GM23338 (cell line): Measurements from ENCODE around the gene BMF. TPM values are rescaled to one million over a fixed set of nuclear protein-coding genes. Genes with fewer than 3 reads are reported as not detected.
A peak's percentile ranks its signal among the peaks of the same experiment; 100 is the strongest.

Experiments used
- ATAC-seq: fragments of 200-7000 bp; cut with Tn5 transposase; 3 replicates; pipeline ENCODE4 v1.9.1; 2020
- DNase-seq: peaks from one replicate; pipeline ENCODE4 v3.0.0-alpha.2; 2015; ENCODE audit warnings: low spot score
- H2AFZ ChIP-seq: fragments of 200-600 bp; sonication (generic); 2 replicates; pipeline ENCODE4 v1.8.0; 2016; ENCODE audit warnings: antibody characterized with exemption, mild to moderate bottlenecking, moderate library complexity
- H3F3A ChIP-seq: fragments of 200-600 bp; sonication (generic); replicated peaks from 2 replicates; pipeline ENCODE4 v1.8.0; 2017; ENCODE audit warnings: antibody characterized with exemption, mixed run types, low read depth
- H3K27ac ChIP-seq: fragments of 200-600 bp; sonication (generic); 2 replicates; pipeline ENCODE4 v1.6.1; 2016; ENCODE audit warnings: low read depth
- H3K27me3 ChIP-seq: fragments of 200-600 bp; sonication (generic); 2 replicates; pipeline ENCODE4 v1.8.0; 2016; ENCODE audit warnings: mild to moderate bottlenecking, mixed run types, moderate library complexity; ENCODE audit not compliant: insufficient read depth
- H3K36me3 ChIP-seq: fragments of 200-600 bp; sonication (generic); 2 replicates; pipeline ENCODE4 v1.8.0; 2016; ENCODE audit warnings: mild to moderate bottlenecking; ENCODE audit not compliant: insufficient read depth
- H3K4me1 ChIP-seq: fragments of 200-600 bp; sonication (generic); 2 replicates; pipeline ENCODE4 v1.8.0; 2016; ENCODE audit warnings: mild to moderate bottlenecking, moderate library complexity; ENCODE audit not compliant: insufficient read depth
- H3K4me2 ChIP-seq: fragments of 200-600 bp; sonication (generic); 2 replicates; pipeline ENCODE4 v1.7.1; 2017; ENCODE audit warnings: mixed run types
- H3K4me3 ChIP-seq: fragments of 200-600 bp; sonication (generic); 2 replicates; pipeline ENCODE4 v1.6.1; 2016; ENCODE audit warnings: mixed run types
- H3K79me2 ChIP-seq: fragments of 200-600 bp; sonication (generic); replicated peaks from 2 replicates; pipeline ENCODE4 v1.8.0; 2017; ENCODE audit warnings: mild to moderate bottlenecking; ENCODE audit not compliant: insufficient read depth
- H3K9me2 ChIP-seq: fragments of 200-600 bp; sonication (generic); 2 replicates; pipeline ENCODE4 v1.8.0; 2017; ENCODE audit not compliant: insufficient read depth
- H4K20me1 ChIP-seq: fragments of 200-600 bp; sonication (generic); replicated peaks from 2 replicates; pipeline ENCODE4 v1.8.0; 2017; ENCODE audit warnings: mild to moderate bottlenecking; ENCODE audit not compliant: insufficient read depth
- H3K27ac Mint-ChIP-seq: 2 replicates; pipeline ENCODE4 v1.8.0; 2020; ENCODE audit warnings: inconsistent platforms, mild to moderate bottlenecking, moderate library complexity, mixed read lengths
- H3K27me3 Mint-ChIP-seq: 3 replicates; pipeline ENCODE4 v1.8.0; 2022; ENCODE audit warnings: low read depth, mild to moderate bottlenecking, moderate library complexity, mixed read lengths, inconsistent platforms; ENCODE audit not compliant: insufficient read depth, poor library complexity
- H3K36me3 Mint-ChIP-seq: 3 replicates; pipeline ENCODE4 v1.8.0; 2021; ENCODE audit warnings: low read depth, mild to moderate bottlenecking, inconsistent platforms, moderate library complexity, mixed read lengths
- H3K4me1 Mint-ChIP-seq: 3 replicates; pipeline ENCODE4 v1.8.0; 2020; ENCODE audit warnings: mild to moderate bottlenecking, inconsistent platforms, mixed read lengths
- H3K4me3 Mint-ChIP-seq: 3 replicates; pipeline ENCODE4 v1.8.0; 2021; ENCODE audit warnings: moderate library complexity, mild to moderate bottlenecking, inconsistent platforms, mixed read lengths
- H3K9me3 Mint-ChIP-seq: 3 replicates; pipeline ENCODE4 v1.8.0; 2020; ENCODE audit warnings: moderate library complexity, mild to moderate bottlenecking, inconsistent platforms, mixed read lengths
- CREB1 ChIP-seq: fragments of 250-450 bp; sonication (Bioruptor Pico); IDR thresholded peaks from 2 replicates; pipeline ENCODE4 v1.5.0; 2020; ENCODE audit warnings: low read depth, mild to moderate bottlenecking, moderate library complexity
- NANOG ChIP-seq: IDR thresholded peaks from 2 replicates; pipeline ENCODE4 v1.6.1; 2016; ENCODE audit warnings: antibody characterized with exemption, borderline replicate concordance
- POLR2AphosphoS5 ChIP-seq: IDR thresholded peaks from 2 replicates; pipeline ENCODE4 v1.6.1; 2016; ENCODE audit warnings: antibody characterized with exemption, low read depth
- ZNF114 ChIP-seq: fragments of 250-450 bp; sonication (Bioruptor Pico); IDR thresholded peaks from 2 replicates; pipeline ENCODE4 v1.5.0; 2020; ENCODE audit warnings: mild to moderate bottlenecking, moderate library complexity
- ZNF331 ChIP-seq: fragments of 250-450 bp; sonication (Bioruptor Pico); IDR thresholded peaks from 2 replicates; pipeline ENCODE4 v1.5.0; 2020; ENCODE audit warnings: low read depth, mild to moderate bottlenecking, moderate library complexity
- ZNF462 ChIP-seq: fragments of 250-450 bp; sonication (Bioruptor Pico); IDR thresholded peaks from 2 replicates; pipeline ENCODE4 v1.5.0; 2020; ENCODE audit warnings: mild to moderate bottlenecking, moderate library complexity
- polyA plus RNA-seq: library from polyadenylated mRNA; unstranded; fragments of >200 nt; fragmentation: Nextera tagmentation; extraction: Ambion mirVana; gene quantifications from 2 replicates; pipeline ENCODE4 v1.2.1, GENCODE V29; 2016
- total RNA-seq: library from RNA; depleted of rRNA; stranded (reverse); fragments of >200 nt; shearing (Covaris generic); gene quantifications from 2 replicates; pipeline ENCODE4 v1.2.3, GENCODE V29; 2014
- TF ChIP-seq, protein P1 (sequence below): IDR thresholded peaks from one replicate; pipeline ENCODE4 v1.6.1; 2018; ENCODE audit warnings: antibody characterized with exemption; ENCODE audit not compliant: unreplicated experiment
- TF ChIP-seq, protein P2 (sequence below), 2 experiments: fragments of 200-600 bp in 1 of 2; sonication (generic) in 1 of 2; conservative IDR thresholded peaks; 2 replicates each; pipeline versions ENCODE4 v1.5.1 to v1.6.1; 2016 to 2017; ENCODE audit warnings: antibody characterized with exemption in 2 of 2, low read depth in 2 of 2, mild to moderate bottlenecking in 2 of 2, moderate library complexity in 1 of 2

The BMF gene
- total and polyA plus RNA-seq, 2 experiments from 2014 or later: 2.0 to 20.3 TPM

DNA sequence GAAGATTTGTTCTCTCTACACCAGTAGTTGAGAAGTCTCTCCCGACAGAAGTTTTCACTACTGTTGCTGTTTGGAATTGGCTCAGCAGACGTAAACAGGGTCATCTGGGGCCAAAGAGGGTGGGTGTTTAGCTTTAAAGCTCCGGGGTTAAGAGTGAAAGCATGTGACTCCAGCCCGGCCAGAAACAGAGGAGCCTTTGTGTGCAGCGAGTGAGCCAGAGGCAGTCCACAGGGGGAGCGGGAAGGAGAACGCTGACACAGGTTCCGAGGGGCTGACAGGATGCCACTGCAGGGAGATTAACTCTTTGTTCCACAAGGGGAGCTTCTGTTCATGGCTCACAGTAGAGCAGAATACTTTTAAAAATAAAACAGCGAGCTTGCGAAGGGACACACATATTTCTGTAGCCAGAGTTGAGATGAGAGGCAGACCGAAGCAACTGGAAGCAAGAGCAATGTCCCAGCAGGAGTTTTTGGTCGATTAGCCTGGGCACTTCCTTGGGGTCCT is 26.9 kb downstream of the BMF start:
- Histone ChIP-seq H3K4me1 (peaks cover 29% of the 10 kb centered on the region), H2AFZ (peak overlapping the region; percentile 72), H3K36me3 (no peaks in the 10 kb centered on the region), H4K20me1 (no peaks in the 10 kb centered on the region), H3K27me3 (peaks cover 25% of the 10 kb centered on the region), H3K79me2 (no peaks in the 10 kb centered on the region), H3K27ac (no peak overlapping the region), H3K4me3 (peak overlapping the region; percentile 30), H3K9me2 (no peaks in the 10 kb centered on the region), H3K4me2 (peak overlapping the region; percentile 61), H3F3A (no peaks in the 10 kb centered on the region)
- no peak for TF ChIP-seq CREB1 (CRISPR knock-in tag)
- TF ChIP-seq, protein P1, sequence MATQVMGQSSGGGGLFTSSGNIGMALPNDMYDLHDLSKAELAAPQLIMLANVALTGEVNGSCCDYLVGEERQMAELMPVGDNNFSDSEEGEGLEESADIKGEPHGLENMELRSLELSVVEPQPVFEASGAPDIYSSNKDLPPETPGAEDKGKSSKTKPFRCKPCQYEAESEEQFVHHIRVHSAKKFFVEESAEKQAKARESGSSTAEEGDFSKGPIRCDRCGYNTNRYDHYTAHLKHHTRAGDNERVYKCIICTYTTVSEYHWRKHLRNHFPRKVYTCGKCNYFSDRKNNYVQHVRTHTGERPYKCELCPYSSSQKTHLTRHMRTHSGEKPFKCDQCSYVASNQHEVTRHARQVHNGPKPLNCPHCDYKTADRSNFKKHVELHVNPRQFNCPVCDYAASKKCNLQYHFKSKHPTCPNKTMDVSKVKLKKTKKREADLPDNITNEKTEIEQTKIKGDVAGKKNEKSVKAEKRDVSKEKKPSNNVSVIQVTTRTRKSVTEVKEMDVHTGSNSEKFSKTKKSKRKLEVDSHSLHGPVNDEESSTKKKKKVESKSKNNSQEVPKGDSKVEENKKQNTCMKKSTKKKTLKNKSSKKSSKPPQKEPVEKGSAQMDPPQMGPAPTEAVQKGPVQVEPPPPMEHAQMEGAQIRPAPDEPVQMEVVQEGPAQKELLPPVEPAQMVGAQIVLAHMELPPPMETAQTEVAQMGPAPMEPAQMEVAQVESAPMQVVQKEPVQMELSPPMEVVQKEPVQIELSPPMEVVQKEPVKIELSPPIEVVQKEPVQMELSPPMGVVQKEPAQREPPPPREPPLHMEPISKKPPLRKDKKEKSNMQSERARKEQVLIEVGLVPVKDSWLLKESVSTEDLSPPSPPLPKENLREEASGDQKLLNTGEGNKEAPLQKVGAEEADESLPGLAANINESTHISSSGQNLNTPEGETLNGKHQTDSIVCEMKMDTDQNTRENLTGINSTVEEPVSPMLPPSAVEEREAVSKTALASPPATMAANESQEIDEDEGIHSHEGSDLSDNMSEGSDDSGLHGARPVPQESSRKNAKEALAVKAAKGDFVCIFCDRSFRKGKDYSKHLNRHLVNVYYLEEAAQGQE: no peak
- no peak for TF ChIP-seq NANOG
- TF ChIP-seq ZNF331 (CRISPR knock-in tag): no peak
- no peak for TF ChIP-seq POLR2AphosphoS5
- TF ChIP-seq, protein P2, sequence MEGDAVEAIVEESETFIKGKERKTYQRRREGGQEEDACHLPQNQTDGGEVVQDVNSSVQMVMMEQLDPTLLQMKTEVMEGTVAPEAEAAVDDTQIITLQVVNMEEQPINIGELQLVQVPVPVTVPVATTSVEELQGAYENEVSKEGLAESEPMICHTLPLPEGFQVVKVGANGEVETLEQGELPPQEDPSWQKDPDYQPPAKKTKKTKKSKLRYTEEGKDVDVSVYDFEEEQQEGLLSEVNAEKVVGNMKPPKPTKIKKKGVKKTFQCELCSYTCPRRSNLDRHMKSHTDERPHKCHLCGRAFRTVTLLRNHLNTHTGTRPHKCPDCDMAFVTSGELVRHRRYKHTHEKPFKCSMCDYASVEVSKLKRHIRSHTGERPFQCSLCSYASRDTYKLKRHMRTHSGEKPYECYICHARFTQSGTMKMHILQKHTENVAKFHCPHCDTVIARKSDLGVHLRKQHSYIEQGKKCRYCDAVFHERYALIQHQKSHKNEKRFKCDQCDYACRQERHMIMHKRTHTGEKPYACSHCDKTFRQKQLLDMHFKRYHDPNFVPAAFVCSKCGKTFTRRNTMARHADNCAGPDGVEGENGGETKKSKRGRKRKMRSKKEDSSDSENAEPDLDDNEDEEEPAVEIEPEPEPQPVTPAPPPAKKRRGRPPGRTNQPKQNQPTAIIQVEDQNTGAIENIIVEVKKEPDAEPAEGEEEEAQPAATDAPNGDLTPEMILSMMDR (conservative IDR thresholded peaks at IDR 0.05; ENCODE audit: low read depth in 2 of 2): no peak
- TF ChIP-seq ZNF114 (CRISPR knock-in tag): no peak
- TF ChIP-seq ZNF462 (CRISPR knock-in tag): no peak
- no peaks in the 10 kb centered on the region; the same call in 2 of the 3 replicates for H3K9me3 Mint-ChIP-seq
- H3K4me3 Mint-ChIP-seq: peak overlapping the region; percentile 56
- DNase-seq (peak; percentile 83), ATAC-seq (peak; percentile 94)
- peaks cover 45% of the 10 kb centered on the region for H3K4me1 Mint-ChIP-seq
- H3K36me3 Mint-ChIP-seq: no peaks in the 10 kb centered on the region
- H3K27ac Mint-ChIP-seq: no peak overlapping the region
- peaks cover 26% of the 10 kb centered on the region for H3K27me3 Mint-ChIP-seq
